GM18951 (cell line): ENCODE measurements around the gene PLTP.
"Not testable (repeated sequence)": the region's sequence is repeated elsewhere in the genome, so short reads cannot be mapped to it uniquely, and the experiment has no call there.

Experiments used
- POLR2A ChIP-seq: IDR thresholded peaks from 4 replicates; pipeline ENCODE4 v1.6.1; 2011; ENCODE audit warnings: mild to moderate bottlenecking; ENCODE audit not compliant: insufficient read length, insufficient read depth; ENCODE audit errors: extremely low read depth
- in situ Hi-C: fragments of 300-500 bp; cut with MboI; formaldehyde crosslinking; loops from one replicate; pipeline ENCODE4 v1.12.0; 2022; ENCODE audit warnings: low sequenced_read_pairs, mixed read lengths, inconsistent platforms; ENCODE audit not compliant: unreplicated experiment

Gene PLTP

DNA sequence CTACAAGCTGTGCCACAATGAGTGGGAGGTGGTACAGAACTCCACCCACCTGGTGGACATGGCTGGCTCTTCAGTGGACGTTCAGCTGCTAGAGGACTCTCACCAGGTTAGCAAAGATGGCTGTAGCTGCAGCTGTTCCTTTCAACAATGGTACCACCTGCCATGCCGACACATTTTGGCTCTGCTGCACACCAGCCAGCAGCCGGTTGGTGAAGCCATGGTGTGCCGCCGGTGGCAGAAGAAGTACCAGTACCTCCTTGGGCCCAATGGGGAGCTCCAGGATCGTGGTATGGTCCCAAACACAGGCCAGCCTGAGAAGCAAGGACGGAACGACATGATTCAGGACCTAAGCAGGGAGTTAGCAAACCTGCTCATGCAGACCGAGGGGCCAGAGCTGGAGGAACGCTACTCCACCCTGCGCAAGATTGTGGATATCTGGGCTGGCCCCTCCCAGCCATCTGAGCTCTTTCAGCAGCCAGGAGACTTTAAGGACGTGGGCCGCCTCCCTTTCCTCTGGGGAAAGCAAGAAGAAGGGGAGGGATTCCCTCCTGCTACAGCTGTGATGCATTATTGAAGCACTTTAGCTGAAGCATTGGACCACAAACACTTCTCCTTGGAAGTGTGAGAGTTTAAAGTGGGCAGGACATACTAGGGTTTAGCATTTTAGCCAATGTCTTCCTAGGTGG lies 33.7 kb downstream of the PLTP start:
- TF ChIP-seq POLR2A, result no peak
- in situ Hi-C loops, result no loop called here

DNA sequence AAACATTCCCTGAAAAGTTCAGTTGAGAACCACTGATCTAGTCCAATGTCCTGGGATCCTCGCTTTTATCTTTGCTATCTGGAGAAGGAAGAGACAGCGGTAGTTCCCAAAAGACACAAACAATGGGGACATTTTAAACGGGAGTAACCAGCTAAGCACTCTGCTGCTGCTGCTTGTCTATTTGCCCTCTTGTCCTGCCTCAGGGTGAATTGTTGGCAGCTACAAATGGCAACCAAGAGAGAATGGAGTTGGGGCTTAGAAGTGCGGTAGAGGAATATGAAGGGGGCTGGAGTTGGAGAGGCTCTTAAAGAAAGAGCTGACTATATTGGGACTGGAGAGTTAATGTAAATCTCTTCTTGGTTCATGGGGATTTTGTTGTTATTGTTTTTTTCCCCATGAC lies 37.4 kb downstream of the PLTP start:
- in situ Hi-C loops, result no loop called here
- no peak for TF ChIP-seq POLR2A

DNA sequence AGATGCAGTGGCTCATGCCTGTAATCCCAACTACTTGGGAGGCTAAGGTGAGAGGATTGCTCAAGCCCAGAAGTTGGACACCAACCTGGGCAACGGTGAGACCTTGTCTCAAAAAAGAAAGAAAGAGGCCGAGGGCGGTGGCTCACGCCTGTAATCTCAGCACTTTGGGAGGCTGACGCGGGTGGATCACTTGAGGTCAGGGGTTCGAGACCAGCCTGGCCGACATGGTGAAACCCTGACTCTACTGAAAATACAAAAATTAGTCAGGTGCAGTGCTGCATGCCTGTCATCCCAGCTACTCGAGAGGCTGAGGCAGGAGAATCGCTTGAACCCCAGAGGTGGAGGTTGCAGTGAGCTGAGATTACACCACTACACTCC lies 37.9 kb downstream of the PLTP start:
- in situ Hi-C loops, result not testable (repeated sequence)

DNA sequence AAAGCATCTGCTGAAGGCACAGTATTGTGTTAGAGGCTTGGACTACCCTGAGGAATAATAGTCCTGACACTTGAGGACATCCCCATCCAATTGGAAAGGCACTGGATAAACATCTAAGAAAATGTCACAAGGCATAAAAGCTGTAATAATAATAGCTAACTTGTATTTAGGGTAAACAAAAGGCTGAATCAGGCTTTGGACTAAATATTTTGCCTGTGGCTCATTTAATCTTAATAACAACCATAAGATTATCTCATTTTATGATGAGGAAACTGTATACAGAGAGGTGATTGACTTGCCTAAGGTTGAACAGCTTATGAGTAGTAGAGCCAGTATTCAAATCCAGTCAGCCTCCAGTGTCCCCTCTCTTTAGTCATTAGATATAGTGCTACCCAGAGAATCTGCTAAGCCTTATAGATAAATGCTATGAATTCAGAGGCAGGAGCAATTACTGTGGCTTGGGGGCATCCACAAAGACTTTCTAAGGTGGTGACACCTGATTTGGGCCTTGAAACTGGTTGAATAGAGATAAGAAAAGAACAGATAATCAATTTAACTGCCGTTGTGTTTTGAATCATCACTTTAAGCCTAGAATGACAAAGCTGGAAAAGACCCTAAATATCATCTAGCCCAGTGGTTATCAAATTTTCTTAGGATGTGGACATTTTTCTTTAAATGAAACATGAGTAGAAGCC lies 38.4 kb downstream of the PLTP start:
- TF ChIP-seq POLR2A, result no peak
- in situ Hi-C loops, result no loop called here

DNA sequence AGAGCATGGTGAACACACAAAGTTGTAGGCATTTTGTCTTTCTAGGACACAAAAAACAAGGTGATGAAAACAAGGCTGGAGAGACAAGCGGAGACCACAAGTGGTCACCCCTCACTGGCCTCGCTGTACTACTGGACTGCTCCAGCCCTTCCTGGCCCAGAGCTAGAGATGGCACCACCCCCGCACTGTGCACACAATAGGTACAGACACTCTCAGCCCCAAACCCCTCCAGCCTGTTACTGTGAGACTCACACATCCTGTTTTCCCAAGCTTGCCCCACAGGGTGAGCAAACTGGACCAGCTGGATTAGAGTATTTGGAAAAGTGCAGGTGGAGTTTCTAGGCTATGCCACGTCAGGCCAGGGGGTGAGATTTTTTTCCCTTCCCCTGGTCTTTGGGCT lies 39.3 kb downstream of the PLTP start:
- TF ChIP-seq POLR2A, result no peak
- in situ Hi-C loops, result no loop called here

DNA sequence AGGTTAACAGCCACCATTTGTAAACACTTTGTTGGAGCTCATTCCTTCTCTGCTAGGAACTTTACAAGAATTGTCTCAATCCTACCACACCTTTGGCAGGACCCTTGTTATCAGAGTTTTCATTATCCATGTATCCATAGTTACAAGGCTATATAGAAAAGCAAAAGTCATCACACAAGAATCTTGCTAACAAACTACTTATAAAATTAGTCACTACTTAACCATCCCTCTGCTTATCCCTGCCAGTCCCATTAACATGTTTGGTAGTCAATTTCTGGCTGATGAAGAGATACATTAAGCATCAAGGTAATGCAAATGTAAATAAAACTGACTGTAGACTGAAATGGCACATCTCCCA lies 44.2 kb downstream of the PLTP start:
- TF ChIP-seq POLR2A, result no peak
- in situ Hi-C loops, result no loop called here

DNA sequence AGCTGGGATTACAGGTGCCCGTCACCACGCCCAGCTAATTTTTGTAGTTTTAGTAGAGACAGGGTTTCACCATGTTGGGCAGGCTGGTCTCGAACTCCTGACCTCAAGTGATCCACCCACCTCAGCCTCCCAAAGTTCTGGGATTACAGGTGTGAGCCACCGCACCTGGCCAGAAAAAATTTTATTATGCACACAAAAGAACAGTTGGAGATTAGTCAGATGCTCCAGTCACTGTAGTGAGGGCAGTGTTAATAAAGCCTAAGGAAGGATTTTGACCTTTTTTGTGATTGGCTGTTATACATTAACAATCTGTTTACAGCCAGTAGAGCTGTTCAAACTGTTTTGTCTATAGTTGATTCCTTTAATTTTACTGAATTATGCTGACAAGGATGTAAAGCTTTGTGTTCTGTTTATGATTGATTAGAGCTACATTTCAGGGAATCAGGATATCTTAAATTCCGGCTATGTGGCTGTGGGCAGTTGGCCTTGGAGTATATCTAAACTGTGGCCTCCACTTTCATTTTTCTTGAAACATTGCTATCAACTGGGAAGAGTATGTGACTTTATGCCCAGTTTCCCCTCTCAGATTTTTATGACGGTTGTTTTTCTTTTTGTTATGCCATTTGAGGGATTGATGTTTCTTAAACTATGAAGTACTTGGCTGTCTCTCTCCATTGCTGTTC lies 44.7 kb downstream of the PLTP start:
- in situ Hi-C loops, result no loop called here
- no peak for TF ChIP-seq POLR2A

DNA sequence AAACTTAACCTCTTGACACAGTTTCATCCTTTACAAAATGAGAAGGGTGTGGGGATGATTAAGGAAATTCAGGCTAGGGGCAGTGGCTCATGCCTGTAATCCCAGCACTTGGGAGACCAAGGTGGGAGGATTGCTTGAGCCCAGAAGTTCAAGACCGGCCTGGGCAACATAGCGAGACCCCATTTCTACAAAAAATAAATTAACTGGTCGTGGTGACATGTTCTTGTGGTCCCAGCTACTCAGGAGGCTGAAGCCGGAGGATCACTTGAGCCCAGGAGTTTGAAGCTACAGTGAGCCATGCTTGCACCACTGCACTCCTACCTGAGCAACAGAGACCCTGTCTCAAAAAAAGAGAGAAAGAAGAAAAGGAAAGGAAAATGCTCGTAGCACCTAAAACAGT lies 45.5 kb downstream of the PLTP start:
- in situ Hi-C loops, result no loop called here
- TF ChIP-seq POLR2A, result no peak

DNA sequence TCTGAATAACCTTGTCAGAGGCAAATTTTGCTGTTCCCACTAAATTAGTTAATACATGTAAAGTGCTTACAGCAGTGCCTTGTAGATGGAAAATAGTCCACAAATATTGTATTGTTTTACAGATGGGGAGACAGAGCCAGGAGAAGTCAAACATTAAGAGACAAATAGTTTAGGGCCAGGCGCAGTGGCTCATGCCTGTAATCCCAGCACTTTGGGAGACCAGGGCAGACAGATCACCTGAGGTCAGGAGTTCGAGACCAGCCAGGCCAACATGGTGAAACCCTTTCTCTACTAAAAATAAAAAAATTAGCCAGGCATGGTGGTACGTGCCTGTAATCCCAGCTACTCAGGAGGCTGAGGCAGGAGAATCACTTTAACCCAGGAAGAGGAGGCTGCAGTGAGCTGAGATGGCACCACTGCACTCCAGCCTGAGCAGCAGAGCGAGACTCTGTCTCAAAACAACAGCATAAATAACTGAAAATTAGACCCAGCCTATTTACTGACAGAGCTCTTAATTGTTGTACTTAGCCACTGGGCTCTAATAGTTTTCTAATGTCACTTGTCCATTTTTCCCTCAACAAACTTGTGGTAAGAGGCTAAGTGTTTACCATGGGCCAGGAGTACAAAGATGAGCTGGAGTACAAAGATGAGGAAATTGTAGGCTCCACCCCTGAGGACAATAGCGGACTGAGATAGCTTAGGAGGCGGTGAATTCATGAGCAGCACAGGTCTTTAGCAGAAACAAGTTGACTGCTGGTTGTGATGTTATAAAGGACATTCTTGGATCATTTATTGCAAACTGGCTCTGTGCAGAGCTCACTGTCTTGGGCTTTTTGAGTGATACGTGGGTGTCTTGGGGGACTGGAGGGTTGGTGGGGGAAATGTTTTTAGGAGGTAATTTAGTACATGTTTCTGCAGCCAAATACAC lies 48.1 kb downstream of the PLTP start:
- TF ChIP-seq POLR2A, result no peak
- in situ Hi-C loops, result no loop called here

DNA sequence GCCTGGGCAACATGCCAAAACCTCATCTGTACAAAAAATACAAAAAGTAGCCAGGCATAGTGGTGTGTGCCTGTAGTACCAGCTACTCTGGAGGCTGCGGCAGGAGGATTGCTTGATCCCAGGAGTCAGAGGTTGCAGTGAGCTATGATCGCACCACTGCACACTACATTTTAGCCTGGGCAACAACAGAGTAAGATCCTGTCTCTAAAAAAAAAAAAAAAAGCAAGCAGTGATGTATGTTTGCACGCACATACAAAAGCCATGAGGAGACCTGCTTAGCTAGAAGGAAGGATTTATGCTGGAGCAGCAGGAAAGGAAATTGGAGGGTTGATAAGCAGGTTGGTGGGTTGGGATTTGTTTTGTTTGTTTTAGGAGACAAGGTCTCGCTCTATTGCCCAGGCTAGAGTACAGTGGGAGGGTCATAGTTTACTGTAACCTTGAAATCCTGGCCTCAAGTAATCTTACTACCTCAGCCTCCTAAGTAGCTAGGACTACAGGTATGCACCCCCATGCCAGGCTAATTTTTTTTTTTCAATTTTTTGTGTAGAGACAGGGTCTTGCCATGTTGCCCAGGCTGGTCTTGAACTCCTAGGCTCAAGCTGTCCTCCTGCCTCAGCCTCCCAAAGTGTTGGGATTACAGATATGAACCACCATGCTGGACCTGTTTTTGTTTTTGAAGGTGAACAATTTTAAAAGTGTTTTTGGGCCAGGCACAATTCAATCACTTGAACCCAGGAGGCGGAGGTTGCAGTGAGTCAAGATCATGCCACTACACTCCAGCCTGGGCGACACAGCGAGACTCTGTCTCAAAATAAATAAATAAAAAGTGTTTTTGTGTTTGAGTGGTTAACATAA lies 50.5 kb downstream of the PLTP start:
- in situ Hi-C loops, result no loop called here
- no peak for TF ChIP-seq POLR2A

DNA sequence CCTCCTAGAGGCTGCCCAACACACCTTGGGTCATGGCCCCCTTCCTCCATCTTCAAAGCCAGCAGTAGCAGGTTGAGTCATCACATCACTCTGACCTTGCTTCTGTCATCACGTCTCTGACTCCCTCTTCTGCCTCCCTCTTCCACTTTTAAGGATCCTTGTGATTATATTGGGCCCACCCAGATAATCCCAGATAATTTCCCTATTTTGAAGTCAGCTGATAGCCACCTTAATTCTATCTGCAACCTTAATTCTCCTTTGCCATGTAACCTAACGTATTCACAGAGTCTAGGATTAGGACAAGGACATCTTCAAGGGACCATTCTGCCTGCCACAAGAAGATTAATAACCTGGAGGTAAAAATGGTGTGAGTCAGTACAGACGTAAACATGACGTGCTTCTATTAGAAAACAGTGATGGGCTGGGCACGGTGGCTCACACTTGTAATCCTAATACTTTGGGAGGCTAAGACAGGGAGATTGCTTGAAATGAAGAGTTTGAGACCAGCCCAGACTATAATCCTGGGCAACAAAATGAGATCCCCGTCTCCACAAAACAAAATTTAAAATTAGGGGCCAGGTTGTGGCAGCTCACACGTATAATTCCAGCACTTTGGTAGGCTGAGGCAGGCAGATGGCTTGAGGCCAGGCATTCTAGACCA lies 51.3 kb downstream of the PLTP start:
- TF ChIP-seq POLR2A, result no peak
- in situ Hi-C loops, result no loop called here

DNA sequence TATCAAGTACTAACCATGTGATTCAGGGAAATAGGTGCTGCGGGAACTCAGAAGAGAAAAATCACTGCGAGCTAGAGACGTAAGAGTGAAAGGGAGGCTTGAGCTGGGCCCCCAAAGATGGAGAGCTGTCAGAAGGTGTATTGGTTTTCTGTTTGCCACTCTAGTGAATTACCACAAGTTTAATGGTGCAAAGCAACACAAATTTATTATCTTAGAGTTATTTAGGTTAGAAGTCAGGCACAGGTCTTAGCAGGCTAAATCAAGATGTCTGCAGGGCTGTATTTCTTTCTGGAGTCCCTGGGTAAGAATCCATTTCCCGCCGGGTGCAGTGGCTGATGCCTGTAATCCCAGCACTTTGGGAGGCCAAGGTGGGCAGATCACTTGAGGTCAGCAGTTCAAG lies 52.0 kb downstream of the PLTP start:
- in situ Hi-C loops, result no loop called here
- no peak for TF ChIP-seq POLR2A
